BLaER1 (cell line): Measurements from ENCODE around the gene C2CD5.
"Not testable (repeated sequence)": the region's sequence is repeated elsewhere in the genome, so short reads cannot be mapped to it uniquely, and the experiment has no call there.

Source experiments
- H3K27ac ChIP-seq: shearing (Covaris generic); formaldehyde crosslinking; 2 replicates; pipeline ENCODE4 v1.8.1; 2022
- H3K27me3 ChIP-seq: shearing (Covaris generic); formaldehyde crosslinking; 2 replicates; pipeline ENCODE4 v1.8.1; 2022
- H3K36me3 ChIP-seq: shearing (Covaris generic); formaldehyde crosslinking; 2 replicates; pipeline ENCODE4 v1.8.1; 2022
- H3K4me1 ChIP-seq: shearing (Covaris generic); formaldehyde crosslinking; 2 replicates; pipeline ENCODE4 v1.8.1; 2022
- H3K4me2 ChIP-seq: shearing (Covaris generic); formaldehyde crosslinking; 2 replicates; pipeline ENCODE4 v1.8.1; 2022
- H3K4me3 ChIP-seq: shearing (Covaris generic); formaldehyde crosslinking; 2 replicates; pipeline ENCODE4 v1.8.1; 2022
- H3K9ac ChIP-seq: shearing (Covaris generic); formaldehyde crosslinking; 2 replicates; pipeline ENCODE4 v1.8.1; 2022
- H3K9me3 ChIP-seq: shearing (Covaris generic); formaldehyde crosslinking; 2 replicates; pipeline ENCODE4 v1.8.1; 2022
- H4K20me1 ChIP-seq: shearing (Covaris generic); formaldehyde crosslinking; 2 replicates; pipeline ENCODE4 v1.8.1; 2022
- Cebpa-rat ChIP-seq: shearing (Covaris generic); IDR thresholded peaks from 2 replicates; pipeline ENCODE4 v1.8.1; 2022

The C2CD5 gene

GRCh38 chr12:22481547-22482104, 62.7 kb downstream of the C2CD5 start:
- H3K4me1 ChIP-seq: peaks cover 14% of the 10 kb centered on the region
- H3K9me3 ChIP-seq: no peaks in the 10 kb centered on the region
- H4K20me1 ChIP-seq: no peaks in the 10 kb centered on the region
- H3K27me3 ChIP-seq: no peaks in the 10 kb centered on the region
- H3K4me2 ChIP-seq: no peak overlapping the region
- no peak for TF ChIP-seq Cebpa-rat
- no peak overlapping the region for H3K27ac ChIP-seq
- peaks cover 52% of the 10 kb centered on the region for H3K36me3 ChIP-seq
- no peak overlapping the region for H3K9ac ChIP-seq
- no peak overlapping the region for H3K4me3 ChIP-seq

GRCh38 chr12:22480814-22481213, 63.5 kb downstream of the C2CD5 start:
- not testable (repeated sequence) for H3K4me2 ChIP-seq, H3K27me3 ChIP-seq, H3K4me3 ChIP-seq, H3K9me3 ChIP-seq, H4K20me1 ChIP-seq, H3K9ac ChIP-seq, H3K27ac ChIP-seq
- H3K4me1 ChIP-seq: peaks cover 14% of the 10 kb centered on the region
- H3K36me3 ChIP-seq: peaks cover 52% of the 10 kb centered on the region

GRCh38 chr12:22480016-22480415, 64.3 kb downstream of the C2CD5 start:
- no peak overlapping the region for H3K4me3 ChIP-seq
- H3K36me3 ChIP-seq: peaks cover 50% of the 10 kb centered on the region
- TF ChIP-seq Cebpa-rat: no peak
- no peaks in the 10 kb centered on the region for H3K9me3 ChIP-seq
- no peak overlapping the region for H3K4me2 ChIP-seq
- H3K9ac ChIP-seq: no peak overlapping the region
- no peak overlapping the region for H3K27ac ChIP-seq
- H3K4me1 ChIP-seq: peaks cover 14% of the 10 kb centered on the region
- no peaks in the 10 kb centered on the region for H3K27me3 ChIP-seq
- no peaks in the 10 kb centered on the region for H4K20me1 ChIP-seq

- Histone ChIP-seq H3K36me3 (peaks cover 34% of the 10 kb centered on the region), H3K4me3 (no peak overlapping the region), H3K9ac (no peak overlapping the region), H3K4me1 (peaks cover 14% of the 10 kb centered on the region), H3K9me3 (no peaks in the 10 kb centered on the region), H4K20me1 (no peaks in the 10 kb centered on the region), H3K27me3 (no peaks in the 10 kb centered on the region), H3K4me2 (no peak overlapping the region), H3K27ac (no peak overlapping the region)
- no peak for TF ChIP-seq Cebpa-rat
Observed at GRCh38 chr12:22477894-22478287, 66.5 kb downstream of the C2CD5 start.

GRCh38 chr12:22477166-22477893, 67.0 kb downstream of the C2CD5 start:
- no peak overlapping the region for H3K4me2 ChIP-seq

GRCh38 chr12:22476133-22476532, 68.2 kb downstream of the C2CD5 start:
- Histone ChIP-seq H3K4me1 (peaks cover 6% of the 10 kb centered on the region), H3K4me2 (no peak overlapping the region), H3K36me3 (peaks cover 21% of the 10 kb centered on the region), H4K20me1 (no peaks in the 10 kb centered on the region), H3K27ac (no peak overlapping the region), H3K9ac (no peak overlapping the region), H3K4me3 (no peak overlapping the region), H3K9me3 (no peaks in the 10 kb centered on the region), H3K27me3 (no peaks in the 10 kb centered on the region)
- TF ChIP-seq Cebpa-rat: no peak

More at GRCh38 chr12:22477166-22477893, 67.0 kb downstream of the C2CD5 start:
- H3K4me1 ChIP-seq: peaks cover 14% of the 10 kb centered on the region
- H4K20me1 ChIP-seq: no peaks in the 10 kb centered on the region
- H3K9me3 ChIP-seq: no peaks in the 10 kb centered on the region
- H3K9ac ChIP-seq: no peak overlapping the region
- no peak overlapping the region for H3K4me3 ChIP-seq
- no peak for TF ChIP-seq Cebpa-rat
- H3K36me3 ChIP-seq: peaks cover 29% of the 10 kb centered on the region
- no peaks in the 10 kb centered on the region for H3K27me3 ChIP-seq
- H3K27ac ChIP-seq: no peak overlapping the region

GRCh38 chr12:22474970-22475720, 69.2 kb downstream of the C2CD5 start:
- no peak overlapping the region for H3K9ac ChIP-seq
- H3K4me1 ChIP-seq: no peaks in the 10 kb centered on the region
- H4K20me1 ChIP-seq: no peaks in the 10 kb centered on the region
- no peak overlapping the region for H3K4me2 ChIP-seq
- no peak overlapping the region for H3K27ac ChIP-seq
- H3K27me3 ChIP-seq: no peaks in the 10 kb centered on the region
- TF ChIP-seq Cebpa-rat: no peak
- H3K36me3 ChIP-seq: peaks cover 30% of the 10 kb centered on the region
- H3K9me3 ChIP-seq: no peaks in the 10 kb centered on the region
- H3K4me3 ChIP-seq: no peak overlapping the region

GRCh38 chr12:22473212-22473611, 71.1 kb downstream of the C2CD5 start:
- Histone ChIP-seq H4K20me1 (no peaks in the 10 kb centered on the region), H3K27ac (no peak overlapping the region), H3K36me3 (peaks cover 33% of the 10 kb centered on the region), H3K4me3 (no peak overlapping the region), H3K4me1 (no peaks in the 10 kb centered on the region), H3K4me2 (no peak overlapping the region), H3K9ac (no peak overlapping the region), H3K9me3 (no peaks in the 10 kb centered on the region), H3K27me3 (no peaks in the 10 kb centered on the region)
- no peak for TF ChIP-seq Cebpa-rat

GRCh38 chr12:22467190-22467589, 77.2 kb downstream of the C2CD5 start:
- Histone ChIP-seq H3K36me3 (peaks cover 28% of the 10 kb centered on the region), H3K4me1 (no peaks in the 10 kb centered on the region), H3K9me3 (no peaks in the 10 kb centered on the region), H3K4me2 (no peak overlapping the region), H3K9ac (no peak overlapping the region), H4K20me1 (no peaks in the 10 kb centered on the region; the same call in 1 of the 2 replicates), H3K27me3 (no peaks in the 10 kb centered on the region), H3K27ac (no peak overlapping the region), H3K4me3 (no peak overlapping the region)
- TF ChIP-seq Cebpa-rat: no peak

GRCh38 chr12:22463306-22463705, 81.0 kb downstream of the C2CD5 start:
- no peaks in the 10 kb centered on the region; the same call in 1 of the 2 replicates for H4K20me1 ChIP-seq

More at GRCh38 chr12:22463306-22463705, 81.0 kb downstream of the C2CD5 start:
- Histone ChIP-seq H3K27ac (no peak overlapping the region), H3K27me3 (no peaks in the 10 kb centered on the region), H3K4me2 (no peak overlapping the region), H3K4me1 (no peaks in the 10 kb centered on the region), H3K36me3 (peaks cover 8% of the 10 kb centered on the region), H3K4me3 (no peak overlapping the region), H3K9ac (no peak overlapping the region), H3K9me3 (no peaks in the 10 kb centered on the region)
- no peak for TF ChIP-seq Cebpa-rat
